ENCODE results near the gene HIRA. TPM values are rescaled to one million over a fixed set of nuclear protein-coding genes. Genes with fewer than 3 reads are reported as not detected.
A peak's percentile ranks its signal among the peaks of the same experiment; 100 is the strongest.

HIRA gene
- total and polyA plus RNA-seq, 9 of the 15 experiments (the other 6 are each of a cell fraction or from before 2014, with no cell fraction given): 0.96 to 132 (median 58.4) TPM

- TF ChIP-seq NR2C1 (IDR thresholded peaks at IDR 0.05): no peak
- TF ChIP-seq NR2C1 (tag; IDR thresholded peaks at IDR 0.05): no peak
- TF ChIP-seq ZNF253 (CRISPR knock-in tag; conservative IDR thresholded peaks at IDR 0.05): no peak
- no peak for TF ChIP-seq HSF4 (CRISPR knock-in tag; IDR thresholded peaks at IDR 0.05; ENCODE audit: borderline replicate concordance)
- no peak for TF ChIP-seq CCNT2 (IDR thresholded peaks at IDR 0.05; ENCODE audit: borderline replicate concordance, extremely low read depth, insufficient read length, low read depth, low read length)
- no peak for TF ChIP-seq ZNF778 (CRISPR knock-in tag; IDR thresholded peaks at IDR 0.05)
- TF ChIP-seq E2F3 (CRISPR knock-in tag; IDR thresholded peaks at IDR 0.05): peak; percentile 82
- TF ChIP-seq RUNX1 (IDR thresholded peaks at IDR 0.05; ENCODE audit: low read depth): no peak
- TF ChIP-seq MYC (IDR thresholded peaks at IDR 0.05; ENCODE audit: low read depth, low read length): peak; percentile 95
- TF ChIP-seq MYC (CRISPR knock-in tag; IDR thresholded peaks at IDR 0.05; ENCODE audit: borderline replicate concordance, low read depth): peak; percentile 98
- TF ChIP-seq ID3 (CRISPR knock-in tag; IDR thresholded peaks at IDR 0.05): no peak
- TF ChIP-seq ID3 (tag; IDR thresholded peaks at IDR 0.05): no peak
- no peak for TF ChIP-seq CBX5 (IDR thresholded peaks at IDR 0.05; ENCODE audit: borderline replicate concordance, low read depth)
- no peak for TF ChIP-seq FIP1L1 (IDR thresholded peaks at IDR 0.05; ENCODE audit: low read depth, low read length, poor library complexity, severe bottlenecking)
- TF ChIP-seq ZFP36 (IDR thresholded peaks at IDR 0.05; ENCODE audit: low read depth, low read length, partially characterized antibody): no peak
- peak; percentile 74; the same call in 1 of the 2 replicates for TF ChIP-seq HDAC6 (IDR thresholded peaks at IDR 0.05; ENCODE audit: low read depth, low read length)
- TF ChIP-seq SRSF7 (optimal IDR thresholded peaks at IDR 0.05; ENCODE audit: low read depth, low read length): no peak
- TF ChIP-seq ZNF347 (CRISPR knock-in tag; IDR thresholded peaks at IDR 0.05; ENCODE audit: low read depth): no peak
- 0 out of 2 replicates have a peak, but pooled peaks have one; percentile 5 for TF ChIP-seq MTF1 (CRISPR knock-in tag; IDR thresholded peaks at IDR 0.05; ENCODE audit: borderline replicate concordance)
- TF ChIP-seq ADNP (tag; IDR thresholded peaks at IDR 0.05): no peak
- no peak for TF ChIP-seq RBM17 (IDR thresholded peaks at IDR 0.05; ENCODE audit: borderline replicate concordance, low read depth, low read length)
- no peak; a peak in 2 of 4 replicates for TF ChIP-seq RCOR1 (IDR thresholded peaks at IDR 0.05; ENCODE audit: borderline replicate concordance in 1 of 2, low read depth in 2 of 2, low read length in 2 of 2)
- TF ChIP-seq HMG20B (CRISPR knock-in tag; IDR thresholded peaks at IDR 0.05): no peak
Observed at GRCh38 chr22:19430890-19431541, 517 bp downstream of the HIRA start (continued).
